Daoy (cell line): Measurements from ENCODE around the gene BMERB1. TPM values are rescaled to one million over a fixed set of nuclear protein-coding genes. Genes with fewer than 3 reads are reported as not detected.
"Not testable (repeated sequence)": the region's sequence is repeated elsewhere in the genome, so short reads cannot be mapped to it uniquely, and the experiment has no call there.

Experiments
- DNase-seq: peaks from one replicate; pipeline ENCODE4 v3.0.0-alpha.2; 2015; ENCODE audit warnings: low read depth
- total RNA-seq: library from RNA; depleted of rRNA; stranded (reverse); fragments of >200 nt; shearing (Covaris generic); gene quantifications from 2 replicates; pipeline ENCODE4 v1.2.3, GENCODE V29; 2014

BMERB1 gene
- total RNA-seq, 1 experiment from 2014 or later: 64.1 TPM

GRCh38 chr16:15461376-15461775 is 27.0 kb downstream of the BMERB1 start:
- peak; percentile 51 for DNase-seq

GRCh38 chr16:15464401-15465186 is 30.2 kb downstream of the BMERB1 start:
- peak; percentile 29 for DNase-seq

GRCh38 chr16:15466131-15466530 is 31.7 kb downstream of the BMERB1 start:
- no peak for DNase-seq

GRCh38 chr16:15466886-15467781 is 32.7 kb downstream of the BMERB1 start:
- DNase-seq: no peak

GRCh38 chr16:15476971-15477370 is 42.6 kb downstream of the BMERB1 start:
- DNase-seq: not testable (repeated sequence)

GRCh38 chr16:15477802-15478201 is 43.4 kb downstream of the BMERB1 start:
- DNase-seq: no peak

- DNase-seq: peak; percentile 96
Observed at GRCh38 chr16:15482068-15482747, 47.8 kb downstream of the BMERB1 start.

GRCh38 chr16:15482748-15483298 is 48.4 kb downstream of the BMERB1 start:
- no peak for DNase-seq

GRCh38 chr16:15483857-15484256 is 49.5 kb downstream of the BMERB1 start:
- DNase-seq: no peak

- DNase-seq: peak; percentile 37
Observed at GRCh38 chr16:15484662-15485061, 50.3 kb downstream of the BMERB1 start.

GRCh38 chr16:15485175-15485574 is 50.8 kb downstream of the BMERB1 start:
- no peak for DNase-seq

GRCh38 chr16:15486661-15487060 is 52.3 kb downstream of the BMERB1 start:
- no peak for DNase-seq

GRCh38 chr16:15487336-15488284 is 53.2 kb downstream of the BMERB1 start:
- no peak for DNase-seq

GRCh38 chr16:15489016-15489415 is 54.6 kb downstream of the BMERB1 start:
- DNase-seq: no peak

- no peak for DNase-seq
Observed at GRCh38 chr16:15490123-15490711, 55.8 kb downstream of the BMERB1 start.

GRCh38 chr16:15491411-15491810 is 57.0 kb downstream of the BMERB1 start:
- no peak for DNase-seq

- DNase-seq: no peak
Observed at GRCh38 chr16:15492091-15492740, 57.8 kb downstream of the BMERB1 start.

GRCh38 chr16:15493466-15494180 is 59.2 kb downstream of the BMERB1 start:
- DNase-seq: peak; percentile 79

- peak; percentile 62 for DNase-seq
Observed at GRCh38 chr16:15494236-15494635, 59.8 kb downstream of the BMERB1 start.
